Nephron progenitor cell (in vitro differentiated cells): ENCODE results near the gene CYB561D2.

Source experiments
- DNase-seq: peaks from one replicate; pipeline ENCODE4 v3.0.0; 2021
- H3K27ac Mint-ChIP-seq: 2 replicates; pipeline ENCODE4 v1.8.0; 2021; ENCODE audit warnings: mild to moderate bottlenecking, moderate library complexity, mixed read lengths
- H3K27me3 Mint-ChIP-seq: 2 replicates; pipeline ENCODE4 v1.8.0; 2021; ENCODE audit warnings: mild to moderate bottlenecking, low read depth, mixed read lengths; ENCODE audit not compliant: poor library complexity
- H3K36me3 Mint-ChIP-seq: 2 replicates; pipeline ENCODE4 v1.8.0; 2021; ENCODE audit warnings: low read depth, mixed read lengths
- H3K4me1 Mint-ChIP-seq: 2 replicates; pipeline ENCODE4 v1.8.0; 2021; ENCODE audit warnings: mixed read lengths
- H3K4me3 Mint-ChIP-seq: 2 replicates; pipeline ENCODE4 v1.8.0; 2021; ENCODE audit warnings: mild to moderate bottlenecking, moderate library complexity, mixed read lengths
- H3K9me3 Mint-ChIP-seq: 2 replicates; pipeline ENCODE4 v1.8.0; 2021; ENCODE audit warnings: mild to moderate bottlenecking, moderate library complexity, mixed read lengths
- TF ChIP-seq, protein P1 (sequence below): fragments of 200-600 bp; sonication (generic); IDR thresholded peaks from 2 replicates; pipeline ENCODE4 v1.5.0; 2021; ENCODE audit warnings: antibody characterized with exemption

The CYB561D2 gene

DNA sequence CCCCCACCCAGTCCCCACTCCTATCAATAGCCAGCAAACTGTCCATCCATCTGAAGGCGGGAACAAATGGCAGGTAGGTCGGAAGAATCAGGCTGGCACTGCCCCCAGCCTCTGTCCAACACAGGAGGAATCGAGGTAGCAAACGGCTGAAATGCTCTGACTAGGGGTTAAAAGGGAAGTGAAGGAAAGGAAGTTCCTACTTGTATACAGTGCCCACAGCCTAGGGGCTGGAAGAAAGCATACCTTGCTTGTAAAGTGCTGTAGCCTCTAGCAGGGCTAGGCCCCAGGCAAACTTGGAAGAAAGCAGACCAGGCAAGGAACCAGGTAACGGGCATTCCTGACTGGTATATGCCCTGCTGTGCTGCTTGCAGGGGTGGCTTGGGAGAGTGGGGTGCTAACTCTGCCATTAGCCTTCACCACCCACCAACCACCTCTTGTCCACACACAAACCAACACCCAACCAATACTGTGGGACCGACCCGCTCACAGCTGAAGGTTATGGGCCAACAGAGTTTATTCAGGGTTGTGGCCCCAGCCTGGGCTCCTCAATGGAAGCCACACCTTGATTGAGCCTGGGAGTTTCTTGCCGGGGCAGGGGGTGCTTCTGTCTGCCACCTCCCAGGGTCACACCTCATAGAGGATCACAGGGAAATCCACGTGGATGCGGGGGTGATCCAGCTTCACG lies 25.0 kb upstream of the CYB561D2 start:
- DNase-seq, result no peak

DNA sequence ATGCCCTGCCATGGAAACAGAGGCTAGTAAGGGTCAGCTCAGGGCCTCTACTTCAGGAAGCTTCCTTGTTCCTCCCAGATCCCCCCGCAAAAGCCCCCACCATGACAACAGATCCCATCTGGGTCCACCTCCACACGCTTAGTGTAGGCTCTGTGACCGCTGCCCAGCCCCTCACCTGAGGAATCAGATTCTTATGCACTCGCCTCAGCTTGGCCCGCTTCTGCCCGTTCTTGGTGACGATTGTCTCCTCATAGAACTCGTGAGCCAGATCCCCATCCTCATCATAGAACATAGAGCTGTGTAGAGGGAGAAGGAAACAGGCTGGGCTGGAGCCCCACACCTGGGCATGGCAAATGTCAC lies 24.5 kb upstream of the CYB561D2 start:
- TF ChIP-seq, protein P1, sequence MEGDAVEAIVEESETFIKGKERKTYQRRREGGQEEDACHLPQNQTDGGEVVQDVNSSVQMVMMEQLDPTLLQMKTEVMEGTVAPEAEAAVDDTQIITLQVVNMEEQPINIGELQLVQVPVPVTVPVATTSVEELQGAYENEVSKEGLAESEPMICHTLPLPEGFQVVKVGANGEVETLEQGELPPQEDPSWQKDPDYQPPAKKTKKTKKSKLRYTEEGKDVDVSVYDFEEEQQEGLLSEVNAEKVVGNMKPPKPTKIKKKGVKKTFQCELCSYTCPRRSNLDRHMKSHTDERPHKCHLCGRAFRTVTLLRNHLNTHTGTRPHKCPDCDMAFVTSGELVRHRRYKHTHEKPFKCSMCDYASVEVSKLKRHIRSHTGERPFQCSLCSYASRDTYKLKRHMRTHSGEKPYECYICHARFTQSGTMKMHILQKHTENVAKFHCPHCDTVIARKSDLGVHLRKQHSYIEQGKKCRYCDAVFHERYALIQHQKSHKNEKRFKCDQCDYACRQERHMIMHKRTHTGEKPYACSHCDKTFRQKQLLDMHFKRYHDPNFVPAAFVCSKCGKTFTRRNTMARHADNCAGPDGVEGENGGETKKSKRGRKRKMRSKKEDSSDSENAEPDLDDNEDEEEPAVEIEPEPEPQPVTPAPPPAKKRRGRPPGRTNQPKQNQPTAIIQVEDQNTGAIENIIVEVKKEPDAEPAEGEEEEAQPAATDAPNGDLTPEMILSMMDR, result no peak
- no peaks in the 10 kb centered on the region for H3K9me3 Mint-ChIP-seq

More for the DNA sequence above, 25.0 kb upstream of the CYB561D2 start:
- peaks cover 35% of the 10 kb centered on the region for H3K4me1 Mint-ChIP-seq
- TF ChIP-seq, protein P1, result no peak
- no peak overlapping the region for H3K27ac Mint-ChIP-seq
- peaks cover 5% of the 10 kb centered on the region for H3K36me3 Mint-ChIP-seq
- peak overlapping the region; percentile 94 for H3K4me3 Mint-ChIP-seq
- H3K9me3 Mint-ChIP-seq, result no peaks in the 10 kb centered on the region
- peaks cover 8% of the 10 kb centered on the region for H3K27me3 Mint-ChIP-seq

DNA sequence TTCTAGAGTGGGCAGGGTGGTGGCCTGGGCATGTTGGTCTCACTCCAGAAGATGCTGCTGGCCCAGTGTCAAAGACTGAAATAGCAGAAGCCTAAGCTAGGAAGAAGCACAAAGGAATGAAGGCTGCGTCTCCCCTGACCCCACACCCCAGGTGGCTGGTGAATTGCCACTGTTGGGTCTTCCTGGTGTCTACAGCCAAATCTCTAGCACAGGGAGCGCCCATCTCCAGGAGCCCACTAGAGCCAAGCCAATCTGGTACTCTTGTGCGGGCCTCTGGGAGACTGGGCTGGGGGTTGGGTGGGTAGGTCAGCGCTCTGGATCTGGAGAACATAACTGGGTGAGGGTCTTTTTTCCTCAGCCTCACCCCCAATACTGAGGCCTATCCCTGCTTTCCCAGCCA lies 23.5 kb upstream of the CYB561D2 start:
- H3K27ac Mint-ChIP-seq, result no peak overlapping the region
- H3K9me3 Mint-ChIP-seq, result no peaks in the 10 kb centered on the region
- H3K36me3 Mint-ChIP-seq, result peaks cover 7% of the 10 kb centered on the region
- H3K4me3 Mint-ChIP-seq, result peak overlapping the region; percentile 94
- DNase-seq, result no peak
- TF ChIP-seq, protein P1, result no peak
- H3K27me3 Mint-ChIP-seq, result peaks cover 6% of the 10 kb centered on the region
- H3K4me1 Mint-ChIP-seq, result peaks cover 34% of the 10 kb centered on the region

More for the DNA sequence above, 24.5 kb upstream of the CYB561D2 start:
- Mint-ChIP-seq H3K4me3 (peak overlapping the region; percentile 94), H3K4me1 (peaks cover 34% of the 10 kb centered on the region), H3K27ac (no peak overlapping the region), H3K27me3 (peaks cover 6% of the 10 kb centered on the region), H3K36me3 (peaks cover 7% of the 10 kb centered on the region)
- no peak for DNase-seq

DNA sequence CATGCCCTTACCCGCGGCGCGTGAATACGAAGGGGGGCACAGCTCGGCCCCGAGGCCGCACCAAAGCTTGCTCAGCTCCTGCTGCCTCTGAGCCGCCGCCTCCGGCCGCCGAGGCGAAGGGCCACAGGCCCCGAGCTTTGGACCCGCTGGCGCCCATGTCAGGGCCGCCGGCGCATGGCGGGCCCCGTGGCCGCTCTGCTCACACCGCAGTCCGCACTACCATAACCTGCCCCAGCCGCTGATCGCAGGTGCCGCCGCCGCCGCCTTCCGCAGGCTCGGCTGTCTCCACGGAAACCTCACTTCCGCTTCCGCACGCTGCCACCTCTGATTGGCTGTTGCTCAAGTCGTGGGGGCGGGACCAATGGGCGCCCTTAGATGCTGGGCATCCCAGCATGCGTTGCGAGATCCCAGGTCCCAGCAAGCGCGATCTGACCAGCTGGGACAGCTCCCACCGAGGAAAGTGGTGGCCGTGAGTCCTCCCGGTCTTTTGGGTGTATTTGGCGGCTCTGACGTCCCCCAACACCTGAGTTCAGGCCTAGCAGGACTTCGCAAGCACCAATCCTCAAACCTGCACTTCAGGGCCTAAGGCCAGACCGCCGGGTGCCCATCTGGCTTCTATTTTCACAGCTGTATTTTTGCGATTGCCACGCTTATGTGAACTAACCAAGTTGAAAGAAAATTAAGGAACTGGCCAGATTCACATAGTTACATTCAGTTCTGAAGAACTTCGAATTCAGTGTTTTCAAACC lies 22.5 kb upstream of the CYB561D2 start, which contains the start of gene TUSC2:
Gene TUSC2, minus strand, starts transcription at position 281 of the 749 bp plus-strand sequence. Its CDS starts 124 bp downstream, at position 157.
- peaks cover 28% of the 10 kb centered on the region for H3K4me1 Mint-ChIP-seq
- no peaks in the 10 kb centered on the region for H3K9me3 Mint-ChIP-seq
- peaks cover 5% of the 10 kb centered on the region for H3K27me3 Mint-ChIP-seq
- peak within 1 kb of the TSS; percentile 82 for H3K27ac Mint-ChIP-seq
- peaks cover 7% of the 10 kb centered on the region for H3K36me3 Mint-ChIP-seq
- peak; percentile 96 for DNase-seq
- TF ChIP-seq, protein P1, result no peak
- peak within 1 kb of the TSS; percentile 94 for H3K4me3 Mint-ChIP-seq

DNA sequence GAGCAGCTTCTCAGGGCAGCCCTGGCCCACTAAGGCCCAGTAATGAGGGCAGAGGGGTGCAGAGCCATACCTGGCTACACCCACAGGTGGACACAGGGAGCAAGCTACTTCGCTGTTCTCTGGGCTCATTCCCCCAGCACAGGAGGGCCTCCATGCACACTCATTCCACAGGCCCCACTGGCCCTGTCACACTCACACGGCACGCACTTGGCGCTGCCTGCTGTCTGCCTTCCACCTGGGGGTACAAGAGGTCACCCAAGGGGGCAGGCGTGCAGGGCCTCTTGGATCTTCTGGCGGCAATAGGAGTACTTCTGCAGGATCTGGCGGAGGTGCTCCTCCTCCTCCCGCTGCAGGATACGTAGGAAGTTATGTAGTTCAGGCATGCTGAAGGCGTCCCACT lies 20.3 kb upstream of the CYB561D2 start:
- H3K4me1 Mint-ChIP-seq, result peaks cover 34% of the 10 kb centered on the region
- TF ChIP-seq, protein P1, result no peak
- H3K4me3 Mint-ChIP-seq, result no peak overlapping the region
- H3K27me3 Mint-ChIP-seq, result no peaks in the 10 kb centered on the region
- DNase-seq, result no peak
- peak overlapping the region; percentile 25 for H3K27ac Mint-ChIP-seq
- H3K36me3 Mint-ChIP-seq, result peaks cover 7% of the 10 kb centered on the region
- no peaks in the 10 kb centered on the region for H3K9me3 Mint-ChIP-seq
